Measurements from ENCODE around the gene ZNF511.
A peak's percentile ranks its signal among the peaks of the same experiment; 100 is the strongest.

Gene ZNF511

DNA sequence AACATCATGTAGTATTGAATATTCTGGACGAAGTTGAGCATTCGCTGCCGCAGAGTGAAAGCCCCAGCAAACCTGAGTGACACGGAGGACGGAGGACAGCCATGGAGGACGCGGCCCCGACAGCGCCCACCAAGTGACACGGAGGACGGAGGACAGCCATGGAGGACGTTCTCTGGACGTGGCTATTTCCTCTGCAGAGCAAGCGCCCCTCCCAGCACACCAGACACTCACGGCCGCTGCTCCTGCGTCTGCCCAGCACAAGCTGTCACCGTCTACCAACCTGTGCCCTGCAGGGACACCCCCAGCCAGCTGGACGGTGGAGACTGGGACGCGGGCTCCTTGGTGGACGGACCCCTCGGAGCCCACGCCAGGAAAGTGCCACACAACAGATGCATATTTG lies 24.8 kb upstream of the ZNF511 start:
- TF ChIP-seq POLR2A (IDR thresholded peaks at IDR 0.05; ENCODE audit: extremely low read depth, insufficient read length) (no peak), MYC (IDR thresholded peaks at IDR 0.05; ENCODE audit: low read depth, low read length) (no peak)
- TF ChIP-seq, protein P1, sequence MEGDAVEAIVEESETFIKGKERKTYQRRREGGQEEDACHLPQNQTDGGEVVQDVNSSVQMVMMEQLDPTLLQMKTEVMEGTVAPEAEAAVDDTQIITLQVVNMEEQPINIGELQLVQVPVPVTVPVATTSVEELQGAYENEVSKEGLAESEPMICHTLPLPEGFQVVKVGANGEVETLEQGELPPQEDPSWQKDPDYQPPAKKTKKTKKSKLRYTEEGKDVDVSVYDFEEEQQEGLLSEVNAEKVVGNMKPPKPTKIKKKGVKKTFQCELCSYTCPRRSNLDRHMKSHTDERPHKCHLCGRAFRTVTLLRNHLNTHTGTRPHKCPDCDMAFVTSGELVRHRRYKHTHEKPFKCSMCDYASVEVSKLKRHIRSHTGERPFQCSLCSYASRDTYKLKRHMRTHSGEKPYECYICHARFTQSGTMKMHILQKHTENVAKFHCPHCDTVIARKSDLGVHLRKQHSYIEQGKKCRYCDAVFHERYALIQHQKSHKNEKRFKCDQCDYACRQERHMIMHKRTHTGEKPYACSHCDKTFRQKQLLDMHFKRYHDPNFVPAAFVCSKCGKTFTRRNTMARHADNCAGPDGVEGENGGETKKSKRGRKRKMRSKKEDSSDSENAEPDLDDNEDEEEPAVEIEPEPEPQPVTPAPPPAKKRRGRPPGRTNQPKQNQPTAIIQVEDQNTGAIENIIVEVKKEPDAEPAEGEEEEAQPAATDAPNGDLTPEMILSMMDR (IDR thresholded peaks at IDR 0.05; ENCODE audit: low read depth, low read length): no peak
- TF ChIP-seq, protein P2, sequence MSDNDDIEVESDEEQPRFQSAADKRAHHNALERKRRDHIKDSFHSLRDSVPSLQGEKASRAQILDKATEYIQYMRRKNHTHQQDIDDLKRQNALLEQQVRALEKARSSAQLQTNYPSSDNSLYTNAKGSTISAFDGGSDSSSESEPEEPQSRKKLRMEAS (IDR thresholded peaks at IDR 0.05; ENCODE audit: low read depth, low read length): no peak
- H3K4me3 ChIP-seq (ENCODE audit: low read depth, low read length): no peak overlapping the region
- no peak for DNase-seq (ENCODE audit: low read depth)

GRCh38 chr10:133285217-133285616 lies 23.5 kb upstream of the ZNF511 start:
- H3K4me3 ChIP-seq (ENCODE audit: low read depth, low read length): no peak overlapping the region
- TF ChIP-seq POLR2A (IDR thresholded peaks at IDR 0.05; ENCODE audit: extremely low read depth, insufficient read length): no peak
- no peak for TF ChIP-seq MYC (IDR thresholded peaks at IDR 0.05; ENCODE audit: low read depth, low read length)
- TF ChIP-seq, protein P2 (IDR thresholded peaks at IDR 0.05; ENCODE audit: low read depth, low read length): no peak
- TF ChIP-seq, protein P1 (IDR thresholded peaks at IDR 0.05; ENCODE audit: low read depth, low read length): no peak
- DNase-seq (ENCODE audit: low read depth): no peak

DNA sequence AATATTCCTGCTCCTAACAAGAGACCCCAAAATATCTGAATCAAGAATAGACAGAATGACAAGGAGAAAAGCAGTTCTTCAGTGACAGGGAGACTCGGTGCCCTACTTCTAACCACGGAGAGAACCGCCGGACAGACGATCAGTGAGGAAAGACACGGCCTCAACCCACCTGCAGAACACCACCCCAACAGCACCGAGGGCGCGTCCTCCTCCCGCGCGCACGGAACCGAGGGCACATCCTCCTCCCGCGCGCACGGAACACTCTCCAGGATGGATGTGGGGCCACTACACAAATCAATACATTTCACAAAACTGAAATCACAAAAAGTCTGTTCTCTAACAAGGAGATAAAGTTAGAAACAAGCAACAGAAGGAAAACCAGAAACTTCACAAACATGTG lies 22.3 kb upstream of the ZNF511 start:
- TF ChIP-seq MYC (IDR thresholded peaks at IDR 0.05; ENCODE audit: low read depth, low read length): no peak
- TF ChIP-seq POLR2A (IDR thresholded peaks at IDR 0.05; ENCODE audit: extremely low read depth, insufficient read length): no peak
- no peak for DNase-seq (ENCODE audit: low read depth)
- H3K4me3 ChIP-seq (ENCODE audit: low read depth, low read length): no peak overlapping the region

GRCh38 chr10:133287832-133288500 lies 20.7 kb upstream of the ZNF511 start:
- TF ChIP-seq, protein P2 (IDR thresholded peaks at IDR 0.05; ENCODE audit: low read depth, low read length): no peak
- TF ChIP-seq MYC (IDR thresholded peaks at IDR 0.05; ENCODE audit: low read depth, low read length) (no peak), POLR2A (IDR thresholded peaks at IDR 0.05; ENCODE audit: extremely low read depth, insufficient read length) (no peak)
- TF ChIP-seq, protein P1 (IDR thresholded peaks at IDR 0.05; ENCODE audit: low read depth, low read length): no peak
- no peak overlapping the region for H3K4me3 ChIP-seq (ENCODE audit: low read depth, low read length)
- DNase-seq (ENCODE audit: low read depth): no peak

DNA sequence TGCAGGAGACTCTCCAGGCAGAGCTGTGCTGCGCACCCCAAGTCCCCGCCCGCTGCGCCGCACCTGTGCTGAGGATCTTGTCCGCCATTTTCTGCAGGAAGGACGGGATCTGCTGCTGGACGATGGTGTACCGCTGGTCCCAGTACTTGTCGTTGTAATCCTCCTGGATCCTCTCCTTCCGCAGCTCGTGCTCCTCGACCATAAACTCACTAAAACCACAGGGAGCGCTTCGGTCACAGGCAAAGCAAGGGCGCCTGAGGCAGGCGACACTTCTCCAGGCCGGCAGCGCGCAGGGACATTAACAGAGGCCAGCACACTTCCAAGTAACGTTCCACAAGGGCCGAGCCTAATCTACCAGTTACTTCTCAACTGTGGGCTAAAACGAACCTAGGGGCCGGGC lies 19.0 kb upstream of the ZNF511 start:
- TF ChIP-seq, protein P1 (IDR thresholded peaks at IDR 0.05; ENCODE audit: low read depth, low read length): no peak
- TF ChIP-seq, protein P2 (IDR thresholded peaks at IDR 0.05; ENCODE audit: low read depth, low read length): no peak
- TF ChIP-seq POLR2A (IDR thresholded peaks at IDR 0.05; ENCODE audit: extremely low read depth, insufficient read length): no peak
- no peak for TF ChIP-seq MYC (IDR thresholded peaks at IDR 0.05; ENCODE audit: low read depth, low read length)
- H3K4me3 ChIP-seq (ENCODE audit: low read depth, low read length): no peak overlapping the region
- no peak for DNase-seq (ENCODE audit: low read depth)

DNA sequence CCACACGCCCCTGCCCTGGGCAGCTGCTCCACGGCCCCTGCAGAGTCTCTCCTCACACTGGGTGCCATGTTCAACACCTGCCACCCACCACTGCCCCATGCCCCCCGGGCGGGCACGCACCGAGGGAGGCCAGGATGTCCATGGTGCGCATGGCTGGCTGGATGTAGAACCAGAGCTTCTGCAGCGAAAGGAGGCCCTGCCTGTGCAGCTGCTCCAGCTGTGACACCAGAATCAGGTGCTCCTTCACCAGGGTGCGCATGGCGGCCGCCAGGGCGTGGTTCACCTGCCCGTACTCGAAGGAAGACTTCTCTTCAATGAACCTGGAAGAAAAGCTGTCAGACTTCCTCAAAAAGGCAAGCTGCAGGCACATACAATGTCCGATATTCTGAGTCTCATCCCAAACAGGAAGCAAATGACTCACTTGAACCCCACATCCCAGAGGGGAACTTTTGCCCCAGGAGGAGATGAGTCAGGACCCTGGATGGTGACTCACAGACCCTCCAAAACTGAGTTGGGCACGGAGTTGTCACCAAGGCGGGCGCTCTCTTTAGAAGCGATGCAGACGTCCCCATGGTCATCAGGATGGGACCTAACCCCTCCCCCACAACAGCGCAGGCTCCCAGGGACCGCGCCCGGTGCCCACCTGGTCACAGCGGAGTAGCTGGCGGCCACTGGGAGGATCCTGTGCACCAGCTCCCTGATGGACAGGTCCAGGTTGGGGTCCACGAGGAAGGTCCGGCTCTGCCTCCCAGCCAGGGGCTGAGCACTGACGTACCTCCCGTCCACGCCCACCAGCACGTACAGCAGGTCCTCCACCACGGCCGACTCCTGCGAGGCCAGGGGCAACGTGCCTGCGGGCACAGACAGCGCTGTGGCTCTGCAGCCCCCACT lies 15.6 kb upstream of the ZNF511 start:
- TF ChIP-seq POLR2A (IDR thresholded peaks at IDR 0.05; ENCODE audit: extremely low read depth, insufficient read length) (no peak), MYC (IDR thresholded peaks at IDR 0.05; ENCODE audit: low read depth, low read length) (no peak)
- TF ChIP-seq, protein P2 (IDR thresholded peaks at IDR 0.05; ENCODE audit: low read depth, low read length): no peak
- TF ChIP-seq, protein P1 (IDR thresholded peaks at IDR 0.05; ENCODE audit: low read depth, low read length): no peak
- DNase-seq (ENCODE audit: low read depth): peak; percentile 91
- H3K4me3 ChIP-seq (ENCODE audit: low read depth, low read length): no peak overlapping the region

Measured in NB4 (cell line).